IPS-18a (cell line): Measurements from ENCODE around the gene LY86.

Experiments used
- H3K27ac ChIP-seq: one replicate; pipeline ENCODE4 v1.5.1; 2013; ENCODE audit warnings: low read length
- H3K27me3 ChIP-seq: one replicate; pipeline ENCODE4 v1.6.1; 2013; ENCODE audit warnings: mild to moderate bottlenecking, low read length; ENCODE audit not compliant: control insufficient read depth, insufficient read depth
- H3K36me3 ChIP-seq: one replicate; pipeline ENCODE4 v1.6.1; 2013; ENCODE audit warnings: low read depth, low read length; ENCODE audit not compliant: control insufficient read depth
- H3K4me1 ChIP-seq: one replicate; pipeline ENCODE4 v1.6.1; 2013; ENCODE audit warnings: low read depth, low read length; ENCODE audit not compliant: control insufficient read depth
- H3K4me3 ChIP-seq: one replicate; pipeline ENCODE4 v1.5.1; 2013; ENCODE audit warnings: low read length
- H3K9ac ChIP-seq: one replicate; pipeline ENCODE4 v1.6.1; 2013; ENCODE audit warnings: mild to moderate bottlenecking, low read length, moderate library complexity
- H3K9me3 ChIP-seq: one replicate; pipeline ENCODE4 v1.6.1; 2013; ENCODE audit warnings: low read depth, low read length; ENCODE audit not compliant: control insufficient read depth

LY86 gene

DNA sequence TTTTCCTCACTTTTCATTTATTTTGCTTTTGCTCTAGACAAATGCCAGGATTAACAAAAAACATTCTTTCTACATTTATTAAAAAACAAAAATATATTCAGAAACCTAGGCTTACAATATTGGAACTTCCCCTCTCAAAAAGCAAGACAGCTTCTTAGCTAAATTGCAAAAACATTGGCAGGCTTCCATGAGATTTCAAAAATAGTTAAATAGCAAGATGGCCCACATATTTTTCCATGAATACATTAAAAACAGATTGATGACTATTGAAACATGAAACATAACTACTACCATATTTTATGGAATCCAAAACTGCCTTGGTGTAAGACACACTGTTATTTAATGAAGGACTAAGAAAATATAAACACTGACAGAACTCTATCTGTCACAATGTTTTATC, 92.0 kb downstream of the LY86 start:
- no peak overlapping the region for H3K27ac ChIP-seq
- H3K36me3 ChIP-seq = no peaks in the 10 kb centered on the region
- H3K9ac ChIP-seq = no peak overlapping the region
- H3K4me1 ChIP-seq = peaks cover 23% of the 10 kb centered on the region
- H3K9me3 ChIP-seq = no peaks in the 10 kb centered on the region
- no peak overlapping the region for H3K4me3 ChIP-seq
- no peaks in the 10 kb centered on the region for H3K27me3 ChIP-seq

DNA sequence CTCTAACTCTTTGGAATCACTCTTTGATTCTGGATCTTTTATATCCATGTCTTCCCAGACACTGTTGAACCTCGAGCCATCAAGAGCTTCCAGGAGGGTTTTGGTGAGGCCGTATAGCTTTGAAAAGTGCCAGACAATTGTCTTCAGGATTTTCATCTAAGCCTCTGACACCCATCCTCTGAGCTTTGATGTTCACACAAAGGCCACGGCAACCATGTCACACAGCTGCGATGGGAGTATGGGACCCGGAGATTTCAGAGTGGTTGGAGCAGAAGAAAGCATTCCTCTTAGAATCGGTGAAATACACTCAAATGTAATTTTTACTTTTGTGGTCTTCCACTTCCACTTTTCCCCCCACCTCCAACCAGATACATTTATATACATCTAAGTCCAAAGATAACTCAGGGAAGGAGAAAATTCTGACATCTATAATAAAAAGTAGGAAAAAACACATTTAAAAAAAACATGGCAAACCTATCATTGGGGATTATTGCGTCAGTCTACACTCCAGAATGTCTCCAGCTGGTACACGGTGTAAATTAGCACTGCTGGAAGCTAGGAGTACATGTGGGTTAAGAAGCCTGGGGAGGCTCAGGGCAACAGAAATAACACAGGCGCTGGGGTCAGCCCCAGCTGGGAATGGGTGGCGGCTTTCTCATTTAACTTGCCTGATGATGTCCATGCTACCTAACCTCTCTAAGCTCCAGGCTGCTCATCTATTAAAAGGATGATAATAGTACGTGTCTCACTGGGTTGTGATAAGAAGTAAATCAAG, 92.7 kb downstream of the LY86 start:
- Histone ChIP-seq H3K9me3 (no peaks in the 10 kb centered on the region), H3K4me1 (peaks cover 26% of the 10 kb centered on the region), H3K36me3 (no peaks in the 10 kb centered on the region), H3K9ac (no peak overlapping the region), H3K27ac (no peak overlapping the region), H3K27me3 (no peaks in the 10 kb centered on the region), H3K4me3 (no peak overlapping the region)

DNA sequence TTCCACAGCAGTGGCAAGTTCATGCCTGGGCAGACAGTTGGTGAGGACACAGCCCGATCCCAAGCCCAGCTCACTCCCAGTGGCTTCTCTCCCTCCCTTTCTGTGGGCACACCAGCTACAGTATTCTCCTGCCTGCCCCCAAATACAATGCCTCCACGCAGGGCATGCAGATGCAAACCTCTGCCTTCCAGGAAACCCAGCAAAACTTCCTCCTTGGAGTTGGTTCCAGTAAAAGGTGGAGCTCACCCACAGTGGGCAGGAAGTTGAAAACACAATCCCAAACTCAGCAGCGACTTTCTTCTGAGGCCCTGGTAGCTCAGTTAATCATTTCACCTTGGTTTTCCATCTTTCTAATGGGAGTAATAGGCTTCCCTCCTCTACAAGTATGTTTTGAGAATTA, 93.7 kb downstream of the LY86 start:
- no peak overlapping the region for H3K27ac ChIP-seq
- H3K4me1 ChIP-seq = peaks cover 26% of the 10 kb centered on the region
- H3K27me3 ChIP-seq = no peaks in the 10 kb centered on the region
- H3K36me3 ChIP-seq = no peaks in the 10 kb centered on the region
- H3K4me3 ChIP-seq = no peak overlapping the region
- no peaks in the 10 kb centered on the region for H3K9me3 ChIP-seq
- no peak overlapping the region for H3K9ac ChIP-seq

DNA sequence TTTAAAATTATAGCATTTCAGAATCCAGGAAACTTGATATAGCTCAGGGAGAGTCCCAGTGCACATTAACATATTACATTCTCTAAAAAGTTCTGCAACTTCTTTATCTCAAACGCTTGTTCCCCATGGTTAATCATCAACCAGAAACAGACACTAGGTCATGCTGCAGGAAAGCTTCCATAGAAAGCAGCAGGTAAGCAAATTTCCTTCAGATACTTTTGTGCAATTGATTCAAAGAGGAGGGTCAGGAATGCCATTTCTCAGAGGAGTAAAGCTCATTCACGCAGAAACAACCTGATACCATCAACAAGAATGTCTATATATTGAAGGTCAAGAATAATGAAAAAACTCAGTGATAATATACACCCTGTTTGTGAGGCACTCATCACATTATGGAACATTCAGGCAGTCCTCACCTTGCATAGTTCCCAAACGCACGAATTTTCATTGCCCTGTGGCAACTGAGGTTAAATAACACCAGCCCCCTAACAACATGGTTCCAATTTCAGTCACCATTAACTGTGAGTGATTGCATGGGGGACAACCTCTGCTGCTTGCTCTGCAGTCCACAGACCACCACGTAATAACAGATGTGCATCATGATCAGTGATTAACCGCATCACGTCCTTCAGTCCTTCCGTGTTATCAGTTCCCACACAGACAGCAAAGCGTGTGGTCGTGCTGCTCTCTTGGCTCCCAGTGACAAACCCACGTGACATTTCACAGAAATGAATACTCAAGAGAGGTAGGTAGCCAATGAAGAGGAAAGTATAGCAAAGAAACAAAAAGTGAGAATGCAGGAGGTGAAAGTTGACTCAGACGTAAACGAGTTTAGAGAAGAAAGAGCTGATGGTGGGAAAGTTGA, 95.7 kb downstream of the LY86 start:
- Histone ChIP-seq H3K9ac (no peak overlapping the region), H3K36me3 (no peaks in the 10 kb centered on the region), H3K27me3 (no peaks in the 10 kb centered on the region), H3K27ac (no peak overlapping the region), H3K4me3 (no peak overlapping the region), H3K4me1 (peaks cover 27% of the 10 kb centered on the region), H3K9me3 (no peaks in the 10 kb centered on the region)

DNA sequence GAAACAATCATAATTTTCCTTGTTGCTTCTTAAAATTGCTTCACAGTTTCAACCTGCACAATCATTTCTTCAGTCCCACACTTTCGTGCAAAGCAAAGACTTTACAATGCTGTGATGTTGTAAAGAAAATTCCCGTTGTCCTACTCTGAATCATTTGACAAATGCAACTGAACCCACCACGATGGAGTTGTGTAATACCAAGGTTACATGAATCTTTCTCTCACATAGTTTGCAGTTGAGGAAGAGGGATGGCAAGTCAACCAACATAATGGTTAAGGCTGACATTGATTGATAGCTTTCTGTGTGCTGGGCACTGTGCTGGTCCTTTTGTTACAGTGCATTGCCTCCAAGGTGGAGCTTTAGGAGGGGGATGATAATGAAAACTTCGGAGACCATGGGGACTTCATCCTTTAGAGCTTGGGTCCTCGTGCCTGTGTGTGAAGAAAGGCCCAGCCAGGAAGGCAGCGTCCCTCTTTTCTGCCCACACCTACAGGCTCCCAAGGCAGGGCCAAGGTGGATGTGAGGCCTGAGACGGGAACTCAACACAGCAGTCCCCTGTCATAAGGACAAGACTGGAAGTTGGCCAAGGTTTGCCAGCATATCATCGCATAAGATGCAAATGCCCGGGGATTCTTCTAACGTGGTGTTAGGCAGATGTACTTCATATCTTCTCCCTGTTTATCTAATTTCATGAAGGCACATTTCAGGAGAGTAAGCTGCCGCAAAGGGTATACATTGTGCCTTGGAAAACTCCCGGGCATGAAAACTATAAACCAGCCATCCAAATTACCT, 96.9 kb downstream of the LY86 start:
- no peaks in the 10 kb centered on the region for H3K27me3 ChIP-seq
- no peaks in the 10 kb centered on the region for H3K36me3 ChIP-seq
- peaks cover 24% of the 10 kb centered on the region for H3K4me1 ChIP-seq
- no peaks in the 10 kb centered on the region for H3K9me3 ChIP-seq
- H3K27ac ChIP-seq = no peak overlapping the region
- no peak overlapping the region for H3K9ac ChIP-seq
- H3K4me3 ChIP-seq = no peak overlapping the region

DNA sequence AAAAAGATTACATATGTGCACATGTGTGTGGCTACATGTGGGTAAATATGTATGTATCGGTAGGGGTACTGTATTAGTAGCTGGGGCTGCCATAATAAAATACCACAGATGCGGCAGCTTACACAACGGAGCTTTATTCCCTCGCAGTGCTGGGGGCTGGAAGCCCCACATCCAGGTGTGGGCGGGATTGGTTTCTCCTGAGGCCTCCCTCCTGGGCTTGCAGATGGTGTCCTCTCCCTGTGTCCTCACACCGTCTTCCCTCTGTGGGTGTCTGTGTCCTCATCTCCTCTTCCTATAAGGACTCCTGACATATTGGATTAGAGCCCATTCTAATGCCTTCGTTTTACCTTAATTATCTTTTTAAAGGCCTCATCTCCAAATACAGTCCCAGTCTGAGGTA, 97.7 kb downstream of the LY86 start:
- Histone ChIP-seq H3K4me3 (peak overlapping the region; percentile 49), H3K36me3 (no peaks in the 10 kb centered on the region), H3K9ac (no peak overlapping the region), H3K4me1 (peaks cover 24% of the 10 kb centered on the region), H3K27ac (no peak overlapping the region), H3K9me3 (no peaks in the 10 kb centered on the region), H3K27me3 (no peaks in the 10 kb centered on the region)

DNA sequence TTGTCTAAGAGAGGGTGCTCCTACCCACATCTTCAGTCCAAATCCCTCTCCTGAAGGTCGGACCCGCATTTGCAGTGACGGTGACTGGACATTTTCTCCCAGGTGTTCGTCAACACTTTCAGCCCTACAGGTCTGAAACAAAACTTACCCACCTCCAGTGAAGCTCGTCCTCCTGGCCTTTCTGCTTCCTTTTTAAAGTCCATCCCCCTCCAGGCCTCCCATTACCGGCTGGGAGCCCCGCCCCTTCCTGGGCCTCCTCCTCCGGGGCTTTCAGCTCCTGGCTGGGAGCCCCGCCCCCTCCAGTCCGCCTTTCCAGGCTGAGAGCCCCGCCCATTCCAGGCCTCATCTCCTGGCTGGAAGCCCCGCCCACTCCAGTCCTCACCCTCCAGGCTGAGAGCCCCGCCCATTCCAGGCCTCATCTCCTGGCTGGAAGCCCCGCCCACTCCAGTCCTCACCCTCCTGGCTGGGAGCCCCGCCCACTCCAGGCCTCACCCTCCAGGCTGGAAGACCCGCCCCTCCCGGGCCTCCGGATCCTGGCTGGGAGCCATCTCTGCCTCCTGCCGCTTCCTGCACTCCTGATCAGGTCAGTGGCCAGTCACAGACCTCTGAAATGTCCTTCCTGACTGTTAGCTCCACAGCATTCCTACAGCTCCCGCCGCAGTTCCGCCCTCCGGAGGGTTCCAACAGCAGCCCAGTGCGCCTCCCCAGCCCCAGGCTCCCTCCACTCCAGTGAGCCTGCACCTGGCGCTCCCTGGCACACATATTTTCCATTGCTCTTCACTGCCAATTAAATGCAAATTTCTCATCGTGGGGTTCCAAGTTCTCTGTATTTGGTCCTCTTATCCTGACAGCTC, 98.5 kb downstream of the LY86 start:
- Histone ChIP-seq H3K9ac (no peak overlapping the region), H3K27me3 (no peaks in the 10 kb centered on the region), H3K4me3 (peak overlapping the region; percentile 49), H3K36me3 (no peaks in the 10 kb centered on the region), H3K4me1 (peaks cover 24% of the 10 kb centered on the region), H3K9me3 (no peaks in the 10 kb centered on the region), H3K27ac (peak overlapping the region; percentile 74)

DNA sequence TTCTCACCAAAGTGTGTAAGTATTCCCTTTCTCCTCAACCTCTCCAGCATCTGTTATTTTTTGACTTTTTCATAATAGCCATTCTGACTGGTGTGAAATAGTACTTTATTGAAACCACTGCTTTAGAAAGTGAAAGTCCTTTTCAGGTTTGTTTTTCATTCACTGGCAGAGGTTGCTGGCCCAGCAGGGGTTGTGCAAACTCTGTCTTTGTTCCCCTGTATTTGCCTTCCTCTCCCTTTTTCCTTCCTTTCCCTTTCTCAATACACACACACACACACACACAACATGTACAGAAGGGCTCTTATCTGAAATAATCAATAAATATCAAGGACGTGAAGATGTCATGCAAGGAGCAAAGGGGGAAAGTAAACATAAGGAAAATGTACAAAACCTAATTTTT, 99.8 kb downstream of the LY86 start:
- H3K9me3 ChIP-seq = no peaks in the 10 kb centered on the region
- no peak overlapping the region for H3K9ac ChIP-seq
- no peak overlapping the region for H3K27ac ChIP-seq
- H3K27me3 ChIP-seq = no peaks in the 10 kb centered on the region
- peak overlapping the region; percentile 47 for H3K4me3 ChIP-seq
- peaks cover 24% of the 10 kb centered on the region for H3K4me1 ChIP-seq
- no peaks in the 10 kb centered on the region for H3K36me3 ChIP-seq

DNA sequence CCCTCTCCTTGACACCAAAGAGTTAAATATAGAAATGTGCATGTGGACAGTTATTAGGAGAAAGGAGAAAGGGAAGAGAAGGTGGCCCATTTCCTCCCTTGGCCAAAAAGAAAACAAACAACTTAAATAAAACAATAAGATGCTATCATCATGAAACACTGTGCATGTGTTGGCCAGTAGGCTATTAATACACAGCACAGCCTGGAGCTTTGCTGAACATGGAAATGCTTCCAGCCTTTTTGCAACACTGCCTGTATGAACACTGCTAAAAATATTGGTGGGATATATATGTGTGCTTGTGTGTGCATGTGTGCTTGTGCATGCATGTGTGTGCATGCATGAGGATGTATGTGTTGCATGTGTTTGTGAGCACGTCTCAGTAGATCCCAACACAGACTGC, 100.4 kb downstream of the LY86 start:
- Histone ChIP-seq H3K9ac (no peak overlapping the region), H3K4me1 (peaks cover 24% of the 10 kb centered on the region), H3K36me3 (no peaks in the 10 kb centered on the region), H3K27me3 (no peaks in the 10 kb centered on the region), H3K9me3 (no peaks in the 10 kb centered on the region), H3K27ac (no peak overlapping the region), H3K4me3 (no peak overlapping the region)

DNA sequence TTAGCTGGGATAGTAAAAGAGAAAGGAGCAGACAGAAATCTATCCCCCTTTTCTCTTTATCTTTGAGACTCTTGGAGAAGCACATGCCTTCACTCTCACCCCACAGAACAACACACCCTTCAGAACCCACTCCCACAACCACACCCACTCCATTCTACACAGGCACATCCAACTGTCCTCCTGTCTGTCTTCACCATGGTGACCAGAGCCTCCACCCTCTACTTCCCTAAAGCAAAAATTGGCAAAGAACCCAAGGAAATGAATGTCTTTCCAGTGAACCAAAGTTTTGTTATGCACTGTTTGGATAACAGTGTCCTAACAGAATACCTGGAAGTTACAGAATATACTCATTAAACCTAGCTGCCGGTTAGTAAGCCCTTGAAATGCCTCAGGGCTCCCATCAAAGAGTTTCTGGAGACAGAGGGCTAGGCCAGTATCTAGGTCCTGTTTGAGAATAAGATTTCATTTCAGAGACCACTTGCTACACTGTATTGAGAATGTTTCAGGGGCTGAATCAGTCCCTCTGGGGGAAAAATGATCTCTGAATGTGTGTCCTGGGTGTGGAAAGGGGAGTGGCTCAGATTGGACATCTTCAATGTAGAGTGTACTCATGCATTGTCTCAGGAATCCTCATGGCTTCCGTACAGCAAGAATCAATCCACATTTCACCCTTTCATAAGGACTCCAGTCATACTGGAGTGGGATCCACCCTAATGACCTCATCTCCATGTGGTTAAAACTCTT, 101.1 kb downstream of the LY86 start:
- peaks cover 30% of the 10 kb centered on the region for H3K4me1 ChIP-seq
- no peaks in the 10 kb centered on the region for H3K27me3 ChIP-seq
- no peak overlapping the region for H3K9ac ChIP-seq
- H3K36me3 ChIP-seq = no peaks in the 10 kb centered on the region
- H3K9me3 ChIP-seq = no peaks in the 10 kb centered on the region
- no peak overlapping the region for H3K27ac ChIP-seq
- H3K4me3 ChIP-seq = no peak overlapping the region
